Stimulated activated CD4-positive, alpha-beta T cell treated with anti-CD3 and anti-CD28 coated beads, Interleukin-4, amount 100 ng/mL, for 48 hours (primary cell): ENCODE results near the gene NALCN.

Experiments
- DNase-seq, 2 donors: peaks; one replicate each; pipeline ENCODE4 v3.0.0-alpha.2; 2020; ENCODE audit warnings: low read depth in 2 of 2

The NALCN gene

DNA sequence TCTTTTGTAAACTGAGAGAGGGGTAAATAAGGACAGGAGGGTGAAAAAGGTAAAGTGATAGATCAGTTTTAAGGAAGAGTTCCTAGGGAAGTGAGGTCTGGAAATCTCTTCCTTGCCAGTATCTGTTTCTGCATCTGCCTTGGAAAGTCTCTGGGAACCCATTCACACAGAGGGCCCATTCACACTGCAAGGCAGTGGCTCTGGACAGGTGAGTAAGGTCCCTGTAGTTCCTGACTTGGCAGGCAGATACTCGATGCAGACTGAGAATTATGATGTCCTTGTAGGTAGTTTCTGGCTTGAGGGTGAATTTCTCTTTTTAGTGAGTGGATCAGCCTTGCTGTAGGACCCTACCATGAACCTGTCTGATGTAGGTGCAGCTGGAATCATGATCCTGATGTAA is 293.3 kb downstream of the NALCN start:
- no peak for DNase-seq

DNA sequence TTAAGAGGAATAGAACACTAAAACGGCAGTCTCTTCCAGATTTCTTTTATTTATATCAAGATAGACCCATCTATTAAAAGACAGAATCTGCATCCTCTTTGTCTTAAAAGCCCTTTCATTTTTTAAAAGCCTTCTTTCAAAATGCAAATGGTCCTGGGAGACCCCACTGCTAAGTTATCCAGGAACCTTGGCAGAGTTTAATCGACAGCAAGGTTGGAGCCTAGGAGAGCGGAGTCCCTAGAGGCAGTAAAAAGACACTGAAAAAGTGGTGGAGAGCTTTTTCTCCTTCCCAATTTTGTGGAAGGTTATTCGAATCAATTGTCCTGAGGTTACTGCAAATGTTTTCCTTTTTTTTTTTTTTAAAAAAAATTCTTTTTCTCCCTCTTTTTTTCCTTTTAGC is 294.7 kb downstream of the NALCN start:
- DNase-seq = no peak

DNA sequence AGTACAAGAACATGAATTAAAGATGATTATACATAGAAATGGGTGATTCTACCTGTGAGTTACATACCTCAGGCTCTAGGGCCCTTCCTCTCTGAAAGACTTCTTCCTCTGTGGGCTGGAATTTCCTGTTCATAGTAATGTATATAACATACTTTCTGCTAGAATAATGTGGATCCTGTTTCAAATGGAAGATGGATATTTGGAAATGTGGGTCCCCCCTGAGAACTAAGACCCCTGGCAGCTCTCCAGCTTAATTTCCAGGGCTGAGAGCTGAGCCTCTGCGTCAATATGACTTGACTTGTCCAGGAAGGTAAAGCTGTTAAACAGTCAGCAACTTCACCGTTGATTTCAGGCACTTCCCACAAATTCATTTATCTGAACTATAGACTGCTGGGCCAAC is 296.3 kb downstream of the NALCN start:
- no peak for DNase-seq

- no peak for DNase-seq
Observed at GRCh38 chr13:101116826-101117225, 299.5 kb downstream of the NALCN start.

DNA sequence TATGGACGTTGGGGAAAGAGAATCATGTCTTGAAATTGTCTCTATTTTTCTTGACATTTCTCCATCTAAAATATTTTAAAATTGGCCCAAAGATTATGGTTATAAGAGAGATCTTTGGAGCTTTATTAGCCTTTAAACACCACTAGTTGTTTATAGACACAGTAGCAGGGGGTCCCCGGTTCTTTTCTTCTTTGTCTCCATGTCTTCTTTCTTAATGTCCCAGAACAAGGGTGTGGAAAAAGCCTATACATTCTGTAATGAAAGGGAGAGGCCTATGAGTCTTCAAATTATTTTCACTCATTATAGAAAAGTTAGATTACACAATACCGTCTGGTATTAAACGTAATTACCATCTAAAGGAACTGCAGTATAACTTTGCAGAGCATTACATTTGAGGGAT is 300.0 kb downstream of the NALCN start:
- no peak for DNase-seq

GRCh38 chr13:101115762-101116171 is 300.5 kb downstream of the NALCN start:
- no peak for DNase-seq

GRCh38 chr13:101111894-101112293 is 304.4 kb downstream of the NALCN start:
- no peak for DNase-seq

DNA sequence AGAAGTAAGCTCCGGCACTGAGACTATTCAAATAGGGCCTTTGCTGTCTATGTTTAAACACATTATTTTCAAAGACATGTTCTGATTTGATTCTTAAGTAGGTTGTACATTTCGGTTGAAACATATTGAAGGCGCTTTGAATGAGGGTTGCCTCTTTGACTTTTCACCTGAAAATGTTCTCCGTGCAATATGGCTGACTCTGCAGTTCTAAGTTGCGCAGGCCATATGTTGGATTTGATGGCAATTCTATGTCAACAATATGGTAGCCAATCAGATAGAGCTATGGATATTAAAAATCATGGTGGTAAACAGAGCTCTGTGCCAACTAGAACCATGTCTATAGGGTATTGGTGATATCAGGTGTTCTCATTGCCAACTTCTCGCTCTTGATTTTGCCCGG is 307.3 kb downstream of the NALCN start:
- no peak for DNase-seq

DNA sequence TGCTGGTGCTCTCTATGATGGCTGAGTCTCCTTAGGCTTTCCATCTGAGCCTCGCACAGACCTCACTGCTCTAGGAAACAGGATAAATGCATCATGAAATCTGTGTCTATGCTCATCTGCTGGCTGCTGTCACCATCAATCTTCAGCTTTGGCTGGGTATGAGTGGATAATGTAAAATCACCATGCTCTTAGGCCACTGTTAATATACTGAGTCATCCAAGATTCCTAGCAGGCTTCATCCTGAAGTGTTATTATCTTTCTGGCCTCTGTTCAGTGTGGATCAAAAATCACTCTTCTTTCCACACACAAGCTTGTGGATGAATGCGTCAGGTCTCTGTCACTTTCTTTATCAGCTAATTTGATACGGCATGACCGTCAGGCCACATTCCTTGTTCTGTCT is 317.4 kb downstream of the NALCN start:
- DNase-seq = no peak

- DNase-seq = no peak
Observed at GRCh38 chr13:101092985-101093384, 323.3 kb downstream of the NALCN start.

GRCh38 chr13:101090287-101090686 is 326.0 kb downstream of the NALCN start:
- no peak for DNase-seq

GRCh38 chr13:101085551-101085950 is 330.8 kb downstream of the NALCN start:
- DNase-seq = no peak

DNA sequence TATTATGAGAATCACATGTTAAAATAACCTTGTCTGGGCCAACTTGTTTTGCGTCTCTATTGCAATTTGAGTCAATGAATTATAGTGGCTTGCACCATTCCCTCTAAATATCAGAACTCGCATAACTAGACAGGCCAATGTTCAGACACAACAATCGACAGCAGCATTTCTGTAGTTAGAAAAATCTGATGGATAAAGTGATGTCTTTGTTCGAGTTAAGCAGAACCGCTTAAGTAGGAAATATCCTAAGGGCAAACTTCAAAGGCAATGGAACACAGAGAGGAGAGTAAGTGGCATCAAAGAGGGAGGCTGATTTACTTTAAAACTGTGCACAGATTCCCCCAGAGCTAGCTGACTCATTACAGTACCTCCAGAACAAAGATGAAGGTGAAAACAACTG is 333.9 kb downstream of the NALCN start:
- DNase-seq = no peak

DNA sequence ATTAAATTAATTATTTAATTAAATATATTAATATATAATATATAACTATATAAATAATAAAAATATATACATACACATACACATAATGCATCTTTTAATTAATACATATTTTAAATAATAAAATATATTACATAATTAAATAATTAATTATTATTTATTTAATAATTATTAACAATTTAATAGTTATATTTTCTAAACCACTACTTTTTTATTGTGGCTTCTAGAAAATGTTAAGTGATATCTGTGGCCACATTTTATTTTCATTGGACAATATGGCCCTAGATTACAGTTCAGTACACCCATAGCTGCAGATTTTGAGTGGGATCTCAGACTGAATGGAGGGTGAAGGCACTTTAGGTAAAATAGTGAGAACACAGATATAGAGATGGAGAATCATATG is 335.7 kb downstream of the NALCN start:
- no peak for DNase-seq

GRCh38 chr13:101065329-101065728 is 351.0 kb downstream of the NALCN start:
- DNase-seq = no peak

- no peak for DNase-seq
Observed at GRCh38 chr13:101059793-101060192, 356.5 kb downstream of the NALCN start.

GRCh38 chr13:101058841-101059240 is 357.5 kb downstream of the NALCN start:
- DNase-seq = no peak

GRCh38 chr13:101053301-101054093 is 362.8 kb downstream of the NALCN start:
- DNase-seq = no peak

DNA sequence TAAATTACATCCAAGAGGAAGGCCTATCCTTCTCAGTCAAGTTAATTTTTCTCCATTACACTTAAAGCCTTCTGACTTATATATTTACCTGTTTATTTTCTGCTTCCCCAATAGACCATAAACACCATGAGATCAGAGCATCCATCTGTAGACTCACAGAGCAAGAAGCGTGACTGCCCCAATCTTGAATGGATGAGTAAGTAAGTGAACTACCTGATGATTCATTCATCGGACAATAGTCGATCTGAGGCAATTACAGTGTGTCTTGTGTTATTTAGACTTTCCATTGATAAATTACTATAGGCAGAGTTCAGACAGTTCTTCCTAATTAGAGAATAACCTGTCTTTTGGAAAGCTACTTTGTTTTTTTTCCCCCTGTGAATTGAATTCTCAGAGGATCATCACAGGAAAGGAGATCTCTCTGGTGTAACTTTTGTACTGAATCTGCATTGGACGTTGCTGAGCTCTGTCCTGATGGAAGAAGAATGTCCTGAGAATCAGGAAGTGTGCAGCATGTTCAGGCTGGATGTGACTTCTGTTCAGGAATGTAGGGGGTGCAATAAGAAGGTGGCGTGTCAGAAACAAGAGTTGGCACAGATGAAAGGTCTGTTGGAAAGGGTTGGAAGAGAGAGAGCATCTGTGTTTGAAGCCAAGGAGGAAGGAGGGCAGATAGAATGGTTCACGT is 367.0 kb downstream of the NALCN start:
- DNase-seq = no peak

GRCh38 chr13:101036546-101036945 is 379.8 kb downstream of the NALCN start:
- DNase-seq = no peak

GRCh38 chr13:101035119-101035620 is 381.1 kb downstream of the NALCN start:
- DNase-seq = no peak

GRCh38 chr13:101026736-101027398 is 389.4 kb downstream of the NALCN start:
- no peak for DNase-seq

DNA sequence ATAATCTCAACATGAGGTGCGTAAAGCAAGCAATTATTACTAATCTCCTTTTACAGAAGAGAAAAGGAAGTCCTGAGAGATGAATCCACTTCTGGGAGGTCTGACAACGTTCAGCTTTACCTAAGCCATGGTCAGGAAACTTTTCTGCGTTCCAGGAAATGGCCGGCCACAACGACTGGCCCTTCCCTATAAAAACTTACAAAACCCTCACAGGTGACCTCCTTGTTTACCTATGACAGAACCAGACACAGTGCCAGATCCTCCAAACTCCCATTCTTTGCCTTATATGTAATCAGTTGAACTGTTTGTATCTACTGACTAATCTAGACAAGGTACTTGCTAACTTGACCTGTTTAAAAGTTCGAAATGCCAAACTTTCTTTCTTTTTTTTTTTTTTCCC is 390.0 kb downstream of the NALCN start:
- DNase-seq = no peak
